Measurements from ENCODE around the gene STYX. TPM values are rescaled to one million over a fixed set of nuclear protein-coding genes. Genes with fewer than 3 reads are reported as not detected.
A peak's percentile ranks its signal among the peaks of the same experiment; 100 is the strongest.

STYX gene
- total and polyA plus RNA-seq, 10 of the 15 experiments (the other 5 are each of a cell fraction or from before 2014, with no cell fraction given) = 5.0 to 15.3 (median 9.5) TPM

DNA sequence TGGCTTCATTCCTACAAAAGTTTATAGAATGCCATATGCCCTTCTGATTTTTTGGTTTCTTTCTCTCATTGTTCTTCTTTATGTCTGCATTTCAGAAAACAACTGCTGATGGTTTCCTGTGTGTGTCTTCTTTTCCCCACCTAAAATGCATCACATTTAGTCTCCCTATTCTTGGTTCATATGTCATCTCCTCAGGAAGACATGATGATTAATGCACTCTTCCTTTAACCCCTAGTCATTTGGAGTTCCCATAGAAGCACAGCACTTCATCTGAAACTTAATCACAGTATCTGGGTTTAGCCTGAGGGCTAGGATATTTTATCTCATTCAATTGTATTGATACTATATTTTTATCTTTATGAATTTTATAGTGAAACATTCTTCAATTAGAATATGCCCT, 39.9 kb downstream of the STYX start (continued):
- TF ChIP-seq POLR2AphosphoS5 (IDR thresholded peaks at IDR 0.05; ENCODE audit: low read length) = no peak
- TF ChIP-seq EP300 (IDR thresholded peaks at IDR 0.05; ENCODE audit: borderline replicate concordance in 1 of 2, control insufficient read depth in 1 of 2, low read depth in 2 of 2, low read length in 2 of 2) = no peak
- no peak for TF ChIP-seq PAX8 (IDR thresholded peaks at IDR 0.05)
- TF ChIP-seq, protein P1, sequence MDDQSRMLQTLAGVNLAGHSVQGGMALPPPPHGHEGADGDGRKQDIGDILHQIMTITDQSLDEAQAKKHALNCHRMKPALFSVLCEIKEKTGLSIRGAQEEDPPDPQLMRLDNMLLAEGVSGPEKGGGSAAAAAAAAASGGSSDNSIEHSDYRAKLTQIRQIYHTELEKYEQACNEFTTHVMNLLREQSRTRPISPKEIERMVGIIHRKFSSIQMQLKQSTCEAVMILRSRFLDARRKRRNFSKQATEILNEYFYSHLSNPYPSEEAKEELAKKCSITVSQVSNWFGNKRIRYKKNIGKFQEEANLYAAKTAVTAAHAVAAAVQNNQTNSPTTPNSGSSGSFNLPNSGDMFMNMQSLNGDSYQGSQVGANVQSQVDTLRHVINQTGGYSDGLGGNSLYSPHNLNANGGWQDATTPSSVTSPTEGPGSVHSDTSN (IDR thresholded peaks at IDR 0.05; ENCODE audit: insufficient replicate concordance, low read depth, low read length) = no peak
- TF ChIP-seq, protein P2, sequence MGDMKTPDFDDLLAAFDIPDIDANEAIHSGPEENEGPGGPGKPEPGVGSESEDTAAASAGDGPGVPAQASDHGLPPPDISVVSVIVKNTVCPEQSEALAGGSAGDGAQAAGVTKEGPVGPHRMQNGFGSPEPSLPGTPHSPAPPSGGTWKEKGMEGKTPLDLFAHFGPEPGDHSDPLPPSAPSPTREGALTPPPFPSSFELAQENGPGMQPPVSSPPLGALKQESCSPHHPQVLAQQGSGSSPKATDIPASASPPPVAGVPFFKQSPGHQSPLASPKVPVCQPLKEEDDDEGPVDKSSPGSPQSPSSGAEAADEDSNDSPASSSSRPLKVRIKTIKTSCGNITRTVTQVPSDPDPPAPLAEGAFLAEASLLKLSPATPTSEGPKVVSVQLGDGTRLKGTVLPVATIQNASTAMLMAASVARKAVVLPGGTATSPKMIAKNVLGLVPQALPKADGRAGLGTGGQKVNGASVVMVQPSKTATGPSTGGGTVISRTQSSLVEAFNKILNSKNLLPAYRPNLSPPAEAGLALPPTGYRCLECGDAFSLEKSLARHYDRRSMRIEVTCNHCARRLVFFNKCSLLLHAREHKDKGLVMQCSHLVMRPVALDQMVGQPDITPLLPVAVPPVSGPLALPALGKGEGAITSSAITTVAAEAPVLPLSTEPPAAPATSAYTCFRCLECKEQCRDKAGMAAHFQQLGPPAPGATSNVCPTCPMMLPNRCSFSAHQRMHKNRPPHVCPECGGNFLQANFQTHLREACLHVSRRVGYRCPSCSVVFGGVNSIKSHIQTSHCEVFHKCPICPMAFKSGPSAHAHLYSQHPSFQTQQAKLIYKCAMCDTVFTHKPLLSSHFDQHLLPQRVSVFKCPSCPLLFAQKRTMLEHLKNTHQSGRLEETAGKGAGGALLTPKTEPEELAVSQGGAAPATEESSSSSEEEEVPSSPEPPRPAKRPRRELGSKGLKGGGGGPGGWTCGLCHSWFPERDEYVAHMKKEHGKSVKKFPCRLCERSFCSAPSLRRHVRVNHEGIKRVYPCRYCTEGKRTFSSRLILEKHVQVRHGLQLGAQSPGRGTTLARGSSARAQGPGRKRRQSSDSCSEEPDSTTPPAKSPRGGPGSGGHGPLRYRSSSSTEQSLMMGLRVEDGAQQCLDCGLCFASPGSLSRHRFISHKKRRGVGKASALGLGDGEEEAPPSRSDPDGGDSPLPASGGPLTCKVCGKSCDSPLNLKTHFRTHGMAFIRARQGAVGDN (IDR thresholded peaks at IDR 0.05) = no peak

DNA sequence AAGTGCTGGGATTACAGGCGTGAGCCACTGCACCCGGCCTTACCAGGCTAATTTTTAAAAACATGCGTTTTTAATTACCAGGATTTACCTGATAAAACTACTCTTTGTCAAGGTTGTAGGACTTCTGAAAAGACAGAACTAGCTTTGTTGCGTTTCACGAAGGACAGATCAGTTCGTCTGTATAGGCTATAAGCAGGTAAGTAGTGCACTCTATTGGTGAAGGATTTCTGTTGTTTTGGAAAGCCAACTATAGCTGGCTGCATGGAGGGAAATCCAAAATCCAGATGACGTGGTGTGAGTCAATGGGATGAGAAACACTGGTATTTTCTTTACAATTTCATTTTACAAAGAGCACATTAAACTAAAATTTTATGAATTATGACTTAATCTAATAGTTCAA, 46.9 kb downstream of the STYX start:
- Histone ChIP-seq H3K36me3 (ENCODE audit: control insufficient read depth in 2 of 2, insufficient read depth in 2 of 2, low read length in 1 of 2) (peaks cover 3 to 8% of the 10 kb centered on the region in 2 experiments), H3K27ac (ENCODE audit: control insufficient read depth, insufficient read depth) (no peak overlapping the region), H3K27me3 (replicated peaks in 1 of 2; ENCODE audit: control insufficient read depth in 2 of 2, insufficient read depth in 2 of 2, low read length in 1 of 2) (no peaks in the 10 kb centered on the region), H2AFZ (ENCODE audit: control insufficient read depth, low read depth, low read length) (no peak overlapping the region), H3K9me3 (replicated peaks; ENCODE audit: control insufficient read depth, insufficient read depth, low read length) (no peaks in the 10 kb centered on the region), H4K20me1 (ENCODE audit: control insufficient read depth, insufficient read depth) (no peaks in the 10 kb centered on the region), H3K9ac (ENCODE audit: control insufficient read depth, insufficient read depth, low read length) (no peak overlapping the region), H3K4me2 (ENCODE audit: control insufficient read depth, insufficient read depth) (no peak overlapping the region), H3K79me2 (ENCODE audit: control insufficient read depth, insufficient read depth, low read length) (no peaks in the 10 kb centered on the region), H3K4me1 (ENCODE audit: control insufficient read depth, insufficient read depth, low read length) (no peaks in the 10 kb centered on the region), H3K4me3 (no peak overlapping the region)
- BruUV-seq (replicated peaks) = no TSS peak
- WGBS (ENCODE audit: insufficient coverage, insufficient replicate concordance, low lambda C conversion rate, missing lambda C conversion rate) = 94% methylated on average over 7 of the region's 7 CpGs
- ChIA-PET SMC1A (ENCODE audit: uncharacterized antibody, unreplicated experiment) (interaction anchor here (1.0 kb wide), 1 partner anchor 93 kb away, joined by 3 read pairs; no protein-coding TSS in a partner anchor), CTCF (no interaction called here), POLR2A (no interaction called here), RAD21 (ENCODE audit: unreplicated experiment) (no interaction called here)
- ATAC-seq (no peak), DNase-seq (ENCODE audit: low read depth, low spot score) (no peak), FAIRE-seq (no peak)
- intact Hi-C loops (cut with micrococcal nuclease; ENCODE audit: unreplicated experiment) (no loop called here), in situ Hi-C loops (cut with MboI) (no loop called here)
- TF ChIP-seq, protein P3, sequence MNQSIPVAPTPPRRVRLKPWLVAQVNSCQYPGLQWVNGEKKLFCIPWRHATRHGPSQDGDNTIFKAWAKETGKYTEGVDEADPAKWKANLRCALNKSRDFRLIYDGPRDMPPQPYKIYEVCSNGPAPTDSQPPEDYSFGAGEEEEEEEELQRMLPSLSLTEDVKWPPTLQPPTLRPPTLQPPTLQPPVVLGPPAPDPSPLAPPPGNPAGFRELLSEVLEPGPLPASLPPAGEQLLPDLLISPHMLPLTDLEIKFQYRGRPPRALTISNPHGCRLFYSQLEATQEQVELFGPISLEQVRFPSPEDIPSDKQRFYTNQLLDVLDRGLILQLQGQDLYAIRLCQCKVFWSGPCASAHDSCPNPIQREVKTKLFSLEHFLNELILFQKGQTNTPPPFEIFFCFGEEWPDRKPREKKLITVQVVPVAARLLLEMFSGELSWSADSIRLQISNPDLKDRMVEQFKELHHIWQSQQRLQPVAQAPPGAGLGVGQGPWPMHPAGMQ (IDR thresholded peaks at IDR 0.05; ENCODE audit: borderline replicate concordance) = no peak
- TF ChIP-seq CTCF (IDR thresholded peaks at IDR 0.05 in 2 of 3, conservative IDR thresholded peaks at IDR 0.05 in 1 of 3; ENCODE audit: control insufficient read depth in 2 of 3, extremely low read depth in 1 of 3, insufficient read depth in 1 of 3, low read depth in 3 of 3, low read length in 3 of 3) = peak in 1 of 3 experiments; percentile 15; a peak in 1 of 6 replicates

Data from GM12878 (cell line).